CD4-positive, CD25-positive, alpha-beta regulatory T cell (primary cell): Measurements from ENCODE around the gene ALS2CL. TPM values are rescaled to one million over a fixed set of nuclear protein-coding genes. Genes with fewer than 3 reads are reported as not detected.
A peak's percentile ranks its signal among the peaks of the same experiment; 100 is the strongest.

Source experiments
- ATAC-seq, 2 donors: fragments of 150-1000 bp; cut with Tn5 transposase; one replicate each; pipeline ENCODE4 v1.10.0; 2021; ENCODE audit warnings: low read depth in 2 of 2, moderate number of reproducible peaks in 2 of 2, moderate library complexity in 1 of 2
- DNase-seq, 3 donors: peaks; one replicate each; pipeline versions ENCODE4 v3.0.0 to v3.0.0-alpha.2; 2012 to 2022; ENCODE audit warnings: mixed read lengths in 1 of 3
- H3K27ac ChIP-seq: one replicate; pipeline ENCODE4 v1.7.0; 2013; ENCODE audit warnings: mild to moderate bottlenecking, low read length; ENCODE audit not compliant: insufficient read depth, poor library complexity, severe bottlenecking
- H3K27me3 ChIP-seq: one replicate; pipeline ENCODE4 v1.7.0; 2013; ENCODE audit warnings: low read length; ENCODE audit not compliant: control insufficient read depth, insufficient read depth
- H3K36me3 ChIP-seq: one replicate; pipeline ENCODE4 v1.7.0; 2013; ENCODE audit warnings: mild to moderate bottlenecking, low read length, moderate library complexity; ENCODE audit not compliant: control insufficient read depth, insufficient read depth
- H3K4me1 ChIP-seq: 2 replicates; pipeline ENCODE4 v1.7.0; 2013; ENCODE audit warnings: mild to moderate bottlenecking, low read length; ENCODE audit not compliant: insufficient read depth, control insufficient read depth, poor library complexity, severe bottlenecking
- H3K4me3 ChIP-seq: one replicate; pipeline ENCODE4 v1.7.0; 2013; ENCODE audit warnings: low read depth, mild to moderate bottlenecking, low read length, moderate library complexity
- H3K9me3 ChIP-seq, 2 experiments: 1 replicate in 1 of 2; 2 replicates in 1 of 2; pipeline ENCODE4 v1.7.0; 2013; ENCODE audit warnings: low read length in 2 of 2, mild to moderate bottlenecking in 1 of 2, moderate library complexity in 1 of 2; ENCODE audit not compliant: control insufficient read depth in 2 of 2
- H3K27ac Mint-ChIP-seq, 3 donors: one replicate each; pipeline ENCODE4 v1.8.0; 2020 to 2022; ENCODE audit warnings: mild to moderate bottlenecking in 3 of 3, mixed read lengths in 3 of 3, moderate library complexity in 2 of 3
- H3K27me3 Mint-ChIP-seq: one replicate; pipeline ENCODE4 v1.8.0; 2022; ENCODE audit warnings: mild to moderate bottlenecking, mixed read lengths
- H3K36me3 Mint-ChIP-seq: one replicate; pipeline ENCODE4 v1.8.0; 2020; ENCODE audit warnings: mixed read lengths
- H3K4me1 Mint-ChIP-seq, 4 donors: one replicate each; pipeline ENCODE4 v1.8.0; 2020 to 2022; ENCODE audit warnings: mixed read lengths in 4 of 4, mild to moderate bottlenecking in 1 of 4
- H3K4me3 Mint-ChIP-seq, 4 donors: one replicate each; pipeline ENCODE4 v1.8.0; 2020 to 2022; ENCODE audit warnings: mild to moderate bottlenecking in 4 of 4, mixed read lengths in 4 of 4, moderate library complexity in 3 of 4
- H3K9me3 Mint-ChIP-seq, 7 donors: one replicate each; pipeline ENCODE4 v1.8.0; 2020 to 2022; ENCODE audit warnings: mixed read lengths in 7 of 7, mild to moderate bottlenecking in 3 of 7, moderate library complexity in 2 of 7
- polyA plus RNA-seq, 4 donors: library from polyadenylated mRNA; unstranded; fragments of 300-500 nt; fragmentation: Illumina TruSeq; gene quantifications; one replicate each; pipeline ENCODE4 v1.2.3, GENCODE V29; 2021
- total RNA-seq: library from RNA; stranded (reverse); gene quantifications from one replicate; pipeline ENCODE4 v1.2.3, GENCODE V29; 2022

Gene ALS2CL
- total and polyA plus RNA-seq, 5 donors from 2014 or later = 1.3 to 25.8 (median 1.7) TPM

GRCh38 chr3:46619845-46620778 is 73.4 kb downstream of the ALS2CL start:
- peaks cover 67% of the 10 kb centered on the region for H3K27me3 Mint-ChIP-seq
- Histone ChIP-seq H3K36me3 (no peaks in the 10 kb centered on the region), H3K9me3 (no peaks in the 10 kb centered on the region), H3K27ac (no peak overlapping the region), H3K27me3 (peaks cover 19% of the 10 kb centered on the region), H3K4me3 (no peak overlapping the region), H3K4me1 (no peaks in the 10 kb centered on the region)
- DNase-seq = no peak
- no peak for ATAC-seq
- H3K4me1 Mint-ChIP-seq = no peaks in the 10 kb centered on the region
- H3K9me3 Mint-ChIP-seq = peaks cover 0 to 6% (median 0%) of the 10 kb centered on the region in 7 donors
- no peaks in the 10 kb centered on the region for H3K36me3 Mint-ChIP-seq
- peak overlapping the region in 1 of 4 donors; percentile 5 for H3K4me3 Mint-ChIP-seq
- H3K27ac Mint-ChIP-seq = peak overlapping the region in 1 of 3 donors; percentile 6

Other genes with a start within 250 kb of the ALS2CL start
- not detected for gene LTF, start 228.8 kb downstream of the ALS2CL start, total RNA-seq
- gene LTF, start 228.8 kb downstream of the ALS2CL start, polyA plus RNA-seq = not detected
- not detected for gene RTP3, start 195.7 kb downstream of the ALS2CL start, total RNA-seq
- gene RTP3, start 195.7 kb downstream of the ALS2CL start, polyA plus RNA-seq = not detected
- 2.4 TPM for gene LRRC2, start 127.4 kb downstream of the ALS2CL start, total RNA-seq
- gene LRRC2, start 127.4 kb downstream of the ALS2CL start, polyA plus RNA-seq = 1 to 10 TPM; 1.2 to 3.8 (median 2.2) TPM
- not detected for gene FAM240A, start 81.2 kb downstream of the ALS2CL start, total RNA-seq
- not detected for gene FAM240A, start 81.2 kb downstream of the ALS2CL start, polyA plus RNA-seq
- 1.9 TPM for gene TMIE, start 7.7 kb upstream of the ALS2CL start, total RNA-seq
- 1 to 10 TPM in 3 of 4 donors, under 1 TPM in 1; 0.60 to 1.9 (median 1.4) TPM for gene TMIE, start 7.7 kb upstream of the ALS2CL start, polyA plus RNA-seq
- not detected for gene PRSS50, start 24.2 kb upstream of the ALS2CL start, total RNA-seq
- not detected for gene PRSS50, start 24.2 kb upstream of the ALS2CL start, polyA plus RNA-seq
- gene MYL3, start 169.8 kb upstream of the ALS2CL start, total RNA-seq = not detected
- gene MYL3, start 169.8 kb upstream of the ALS2CL start, polyA plus RNA-seq = not detected
- not detected for gene PTH1R, start 184.0 kb upstream of the ALS2CL start, total RNA-seq
- gene PTH1R, start 184.0 kb upstream of the ALS2CL start, polyA plus RNA-seq = not detected